ENCODE measurements around the gene HTT.

Gene HTT

GRCh38 chr4:3203971-3204431, 129.5 kb downstream of the HTT start:
- H3K4me1 Mint-ChIP-seq, result peaks cover 44% of the 10 kb centered on the region
- peaks cover 13% of the 10 kb centered on the region for H3K36me3 Mint-ChIP-seq
- no peaks in the 10 kb centered on the region for H3K9me3 Mint-ChIP-seq
- H3K27ac Mint-ChIP-seq, result no peak overlapping the region
- H3K4me3 Mint-ChIP-seq, result no peak overlapping the region
- H3K27me3 Mint-ChIP-seq, result no peaks in the 10 kb centered on the region

- Mint-ChIP-seq H3K4me1 (peaks cover 37% of the 10 kb centered on the region), H3K9me3 (no peaks in the 10 kb centered on the region), H3K4me3 (no peak overlapping the region), H3K27me3 (no peaks in the 10 kb centered on the region), H3K27ac (no peak overlapping the region), H3K36me3 (peaks cover 14% of the 10 kb centered on the region)
These were observed 131.5 kb downstream of the HTT start for GRCh38 chr4:3205995-3206394.

- Mint-ChIP-seq H3K27me3 (no peaks in the 10 kb centered on the region), H3K27ac (no peak overlapping the region), H3K36me3 (peaks cover 14% of the 10 kb centered on the region), H3K4me3 (no peak overlapping the region), H3K4me1 (peaks cover 32% of the 10 kb centered on the region), H3K9me3 (no peaks in the 10 kb centered on the region)
These were observed 132.1 kb downstream of the HTT start for GRCh38 chr4:3206439-3207100.

GRCh38 chr4:3207531-3208037, 133.1 kb downstream of the HTT start:
- Mint-ChIP-seq H3K36me3 (peaks cover 14% of the 10 kb centered on the region), H3K9me3 (no peaks in the 10 kb centered on the region), H3K4me3 (no peak overlapping the region), H3K4me1 (peaks cover 21% of the 10 kb centered on the region), H3K27me3 (no peaks in the 10 kb centered on the region), H3K27ac (no peak overlapping the region)

- peaks cover 14% of the 10 kb centered on the region for H3K36me3 Mint-ChIP-seq
- peaks cover 9% of the 10 kb centered on the region for H3K4me1 Mint-ChIP-seq
- H3K27me3 Mint-ChIP-seq, result no peaks in the 10 kb centered on the region
- H3K9me3 Mint-ChIP-seq, result no peaks in the 10 kb centered on the region
- H3K4me3 Mint-ChIP-seq, result no peak overlapping the region
- H3K27ac Mint-ChIP-seq, result no peak overlapping the region
These were observed 134.3 kb downstream of the HTT start for GRCh38 chr4:3208826-3209225.

- peaks cover 3% of the 10 kb centered on the region for H3K4me1 Mint-ChIP-seq
- H3K9me3 Mint-ChIP-seq, result no peaks in the 10 kb centered on the region
- no peak overlapping the region for H3K4me3 Mint-ChIP-seq
- H3K36me3 Mint-ChIP-seq, result peaks cover 14% of the 10 kb centered on the region
- no peak overlapping the region for H3K27ac Mint-ChIP-seq
- no peaks in the 10 kb centered on the region for H3K27me3 Mint-ChIP-seq
These were observed 135.3 kb downstream of the HTT start for GRCh38 chr4:3209551-3210325.

- no peaks in the 10 kb centered on the region for H3K27me3 Mint-ChIP-seq
- H3K27ac Mint-ChIP-seq, result no peak overlapping the region
- no peaks in the 10 kb centered on the region for H3K9me3 Mint-ChIP-seq
- peaks cover 3% of the 10 kb centered on the region for H3K4me1 Mint-ChIP-seq
- H3K4me3 Mint-ChIP-seq, result no peak overlapping the region
- peaks cover 16% of the 10 kb centered on the region for H3K36me3 Mint-ChIP-seq
These were observed 136.0 kb downstream of the HTT start for GRCh38 chr4:3210467-3210866.

- H3K4me3 Mint-ChIP-seq, result no peak overlapping the region
- H3K27me3 Mint-ChIP-seq, result no peaks in the 10 kb centered on the region
- H3K36me3 Mint-ChIP-seq, result peaks cover 11% of the 10 kb centered on the region
- H3K4me1 Mint-ChIP-seq, result peaks cover 3% of the 10 kb centered on the region
- no peak overlapping the region for H3K27ac Mint-ChIP-seq
- H3K9me3 Mint-ChIP-seq, result no peaks in the 10 kb centered on the region
These were observed 137.4 kb downstream of the HTT start for GRCh38 chr4:3211866-3212265.

- Mint-ChIP-seq H3K9me3 (no peaks in the 10 kb centered on the region), H3K27me3 (no peaks in the 10 kb centered on the region), H3K4me1 (no peaks in the 10 kb centered on the region), H3K4me3 (no peak overlapping the region), H3K36me3 (peaks cover 8% of the 10 kb centered on the region), H3K27ac (no peak overlapping the region)
These were observed 138.1 kb downstream of the HTT start for GRCh38 chr4:3212391-3213105.

GRCh38 chr4:3213106-3213425, 138.6 kb downstream of the HTT start:
- no peak overlapping the region for H3K4me3 Mint-ChIP-seq
- no peak overlapping the region for H3K27ac Mint-ChIP-seq
- H3K4me1 Mint-ChIP-seq, result no peaks in the 10 kb centered on the region
- no peaks in the 10 kb centered on the region for H3K27me3 Mint-ChIP-seq
- peaks cover 6% of the 10 kb centered on the region for H3K36me3 Mint-ChIP-seq
- no peaks in the 10 kb centered on the region for H3K9me3 Mint-ChIP-seq

GRCh38 chr4:3213661-3214250, 139.3 kb downstream of the HTT start:
- peaks cover 6% of the 10 kb centered on the region for H3K36me3 Mint-ChIP-seq
- H3K27me3 Mint-ChIP-seq, result no peaks in the 10 kb centered on the region
- peak overlapping the region; percentile 55 for H3K27ac Mint-ChIP-seq
- no peaks in the 10 kb centered on the region for H3K9me3 Mint-ChIP-seq
- H3K4me1 Mint-ChIP-seq, result no peaks in the 10 kb centered on the region
- no peak overlapping the region for H3K4me3 Mint-ChIP-seq

GRCh38 chr4:3215256-3215655, 140.8 kb downstream of the HTT start:
- H3K27me3 Mint-ChIP-seq, result no peaks in the 10 kb centered on the region
- peaks cover 6% of the 10 kb centered on the region for H3K36me3 Mint-ChIP-seq

GRCh38 chr4:3215733-3216132, 141.3 kb downstream of the HTT start:
- H3K4me3 Mint-ChIP-seq, result no peak overlapping the region
- H3K36me3 Mint-ChIP-seq, result peaks cover 6% of the 10 kb centered on the region
- H3K27me3 Mint-ChIP-seq, result no peaks in the 10 kb centered on the region
- H3K4me1 Mint-ChIP-seq, result no peaks in the 10 kb centered on the region
- H3K27ac Mint-ChIP-seq, result no peak overlapping the region
- no peaks in the 10 kb centered on the region for H3K9me3 Mint-ChIP-seq

More at GRCh38 chr4:3215256-3215655, 140.8 kb downstream of the HTT start:
- no peaks in the 10 kb centered on the region for H3K9me3 Mint-ChIP-seq
- no peaks in the 10 kb centered on the region for H3K4me1 Mint-ChIP-seq
- no peak overlapping the region for H3K4me3 Mint-ChIP-seq
- no peak overlapping the region for H3K27ac Mint-ChIP-seq

- Mint-ChIP-seq H3K27me3 (no peaks in the 10 kb centered on the region), H3K27ac (no peak overlapping the region), H3K36me3 (peaks cover 10% of the 10 kb centered on the region), H3K9me3 (no peaks in the 10 kb centered on the region), H3K4me1 (no peaks in the 10 kb centered on the region), H3K4me3 (no peak overlapping the region)
These were observed 142.8 kb downstream of the HTT start for GRCh38 chr4:3217266-3217665.

GRCh38 chr4:3217771-3218170, 143.3 kb downstream of the HTT start:
- no peak overlapping the region for H3K27ac Mint-ChIP-seq
- peaks cover 11% of the 10 kb centered on the region for H3K36me3 Mint-ChIP-seq
- H3K9me3 Mint-ChIP-seq, result no peaks in the 10 kb centered on the region
- H3K4me1 Mint-ChIP-seq, result no peaks in the 10 kb centered on the region
- H3K4me3 Mint-ChIP-seq, result no peak overlapping the region
- no peaks in the 10 kb centered on the region for H3K27me3 Mint-ChIP-seq
